ENCODE data around the gene CNPPD1.
A peak's percentile ranks its signal among the peaks of the same experiment; 100 is the strongest.

CNPPD1 gene

DNA sequence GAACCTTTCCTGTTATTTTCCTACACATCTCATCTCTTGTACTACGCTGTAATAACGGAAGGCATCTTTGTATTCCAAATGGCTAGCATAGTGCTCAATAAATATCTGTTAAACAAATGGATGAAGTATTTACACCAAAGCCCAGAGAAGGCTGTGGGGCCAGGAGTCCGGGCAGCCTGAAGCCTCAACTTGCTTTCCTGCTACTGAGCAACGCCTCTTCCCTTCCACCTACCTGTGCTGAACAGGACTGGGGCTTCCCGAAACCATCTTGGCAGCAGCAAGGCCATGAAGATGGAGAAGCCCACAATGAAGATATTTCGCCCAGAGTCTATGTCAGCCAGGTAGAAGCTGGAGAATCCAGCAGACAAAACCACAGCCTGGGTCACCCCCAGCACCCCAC is 13.6 kb downstream of the CNPPD1 start:
- H3K4me3 ChIP-seq (ENCODE audit: low read length): no peak overlapping the region
- TF ChIP-seq CTCF (IDR thresholded peaks at IDR 0.05; ENCODE audit: insufficient read depth, low read depth, low read length, missing control alignments): no peak
- DNase-seq (ENCODE audit: low read depth): no peak

GRCh38 chr2:219161097-219161496 is 15.6 kb downstream of the CNPPD1 start:
- H3K4me3 ChIP-seq (ENCODE audit: low read length): peak overlapping the region; percentile 65
- no peak for DNase-seq (ENCODE audit: low read depth)
- no peak for TF ChIP-seq CTCF (IDR thresholded peaks at IDR 0.05; ENCODE audit: insufficient read depth, low read depth, low read length, missing control alignments)

DNA sequence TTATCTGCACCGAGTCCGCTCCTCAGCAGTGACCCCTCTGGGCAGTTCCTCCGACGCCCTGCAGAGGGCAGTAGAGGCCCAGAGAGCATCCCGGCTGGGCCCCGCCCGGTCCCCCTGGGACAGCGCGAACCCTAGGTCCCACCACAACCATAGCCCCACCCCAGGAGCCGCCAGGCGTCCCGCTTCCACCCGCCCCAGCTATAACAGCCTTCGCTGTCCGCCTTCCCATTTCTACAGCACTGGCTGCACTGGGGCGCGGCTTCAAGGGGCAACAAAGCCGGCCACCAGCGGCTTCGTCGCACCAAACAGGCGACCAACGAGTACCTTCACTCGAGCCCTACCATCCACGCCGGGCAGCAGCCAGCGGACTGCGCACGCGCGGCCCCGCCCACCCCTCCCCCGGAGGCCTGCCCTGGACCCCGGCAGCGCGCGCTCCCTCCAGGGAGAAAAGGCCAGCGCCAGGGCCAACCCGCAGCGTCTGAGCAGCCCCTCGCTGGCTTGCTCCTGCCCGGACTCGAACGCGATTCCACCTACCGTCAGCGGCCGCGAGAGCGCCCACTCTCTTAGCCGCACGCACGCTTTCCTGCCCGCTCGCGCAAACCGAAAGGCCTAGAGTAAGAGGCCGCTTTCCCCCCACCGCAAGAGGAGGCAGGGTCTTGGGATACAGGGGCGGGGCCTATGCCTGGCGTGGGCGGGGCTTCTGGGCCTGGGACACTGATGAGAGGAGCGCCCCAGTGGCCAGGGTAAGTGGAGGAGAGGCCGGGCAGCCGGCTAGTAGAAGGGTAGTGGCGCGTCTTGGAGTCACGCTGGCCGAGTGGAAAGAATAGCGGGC is 16.3 kb downstream of the CNPPD1 start, which contains the start of gene NHEJ1:
NHEJ1 (minus strand) TSS at position 630 of the 832 bp plus-strand sequence. CDS start 2,453 bp downstream, outside the sequence.
- TF ChIP-seq CTCF (IDR thresholded peaks at IDR 0.05; ENCODE audit: insufficient read depth, low read depth, low read length, missing control alignments): peak; percentile 95
- DNase-seq (ENCODE audit: low read depth): peak; percentile 90
- peak within 1 kb of the TSS; percentile 65 for H3K4me3 ChIP-seq (ENCODE audit: low read length)

DNA sequence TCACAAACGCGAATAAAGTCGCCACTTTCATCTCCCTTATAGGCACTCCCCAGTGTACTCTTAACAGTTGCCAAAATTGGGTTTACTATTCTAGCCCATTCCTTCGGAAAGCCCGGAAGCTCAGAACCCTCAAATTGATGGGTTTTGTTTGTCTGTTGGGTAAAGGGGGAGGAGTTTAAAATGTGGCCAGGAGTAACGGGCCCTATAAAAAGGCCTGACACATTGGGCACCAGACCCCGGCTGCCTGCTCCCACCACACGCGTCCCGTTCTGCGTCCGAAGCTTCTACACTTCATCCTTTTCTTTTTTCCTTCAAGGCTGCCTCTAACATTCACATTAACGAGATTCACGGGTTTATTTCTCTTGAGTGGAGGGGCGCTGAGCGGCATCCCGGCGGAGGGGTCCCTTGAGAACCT is 16.9 kb downstream of the CNPPD1 start:
- no peak for TF ChIP-seq CTCF (IDR thresholded peaks at IDR 0.05; ENCODE audit: insufficient read depth, low read depth, low read length, missing control alignments)
- peak overlapping the region; percentile 65 for H3K4me3 ChIP-seq (ENCODE audit: low read length)
- no peak for DNase-seq (ENCODE audit: low read depth)

GRCh38 chr2:219158586-219158985 is 18.1 kb downstream of the CNPPD1 start:
- no peak overlapping the region for H3K4me3 ChIP-seq (ENCODE audit: low read length)
- no peak for DNase-seq (ENCODE audit: low read depth)
- no peak for TF ChIP-seq CTCF (IDR thresholded peaks at IDR 0.05; ENCODE audit: insufficient read depth, low read depth, low read length, missing control alignments)

DNA sequence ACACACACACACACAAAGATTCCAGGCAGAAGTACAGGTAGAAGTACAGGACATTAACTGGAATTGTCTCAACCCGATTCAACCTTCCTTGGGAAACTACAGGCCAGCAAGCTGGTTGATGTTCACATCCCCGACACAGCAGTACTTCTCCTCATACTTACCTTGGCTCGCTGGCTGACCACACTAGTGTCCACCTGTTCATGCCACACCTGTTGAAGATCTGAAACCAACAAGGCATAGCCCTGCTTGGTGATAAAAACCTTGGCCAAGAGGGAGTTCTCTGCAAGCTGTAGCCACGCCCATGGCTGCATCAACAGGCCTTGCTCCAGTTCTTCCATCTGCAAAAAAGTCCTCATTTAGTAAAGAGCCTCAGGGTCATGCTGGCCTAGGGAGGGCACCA is 18.7 kb downstream of the CNPPD1 start:
- no peak for TF ChIP-seq CTCF (IDR thresholded peaks at IDR 0.05; ENCODE audit: insufficient read depth, low read depth, low read length, missing control alignments)
- no peak for DNase-seq (ENCODE audit: low read depth)
- H3K4me3 ChIP-seq (ENCODE audit: low read length): no peak overlapping the region

DNA sequence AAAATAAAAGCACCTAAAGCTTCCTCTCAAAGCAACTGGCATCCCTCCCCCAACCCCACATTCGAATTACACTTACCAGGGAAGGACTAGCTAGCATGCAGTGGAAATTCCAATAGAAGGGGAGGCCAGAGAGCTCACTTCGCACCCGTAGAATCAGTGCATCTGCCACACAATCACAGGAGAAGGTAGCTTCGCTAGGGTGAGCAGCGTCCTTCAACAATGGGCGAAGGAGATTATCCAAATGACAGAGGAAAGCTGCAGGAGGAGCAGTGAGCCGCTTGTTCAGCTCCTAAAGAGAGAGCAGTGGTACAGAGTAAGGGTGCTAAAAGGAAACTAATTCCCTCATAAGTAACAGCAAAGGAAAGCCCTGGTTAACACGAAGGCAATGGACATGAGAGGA is 19.3 kb downstream of the CNPPD1 start:
- DNase-seq (ENCODE audit: low read depth): no peak
- TF ChIP-seq CTCF (IDR thresholded peaks at IDR 0.05; ENCODE audit: insufficient read depth, low read depth, low read length, missing control alignments): no peak
- H3K4me3 ChIP-seq (ENCODE audit: low read length): no peak overlapping the region
